Thyroid gland (tissue), 4 donors: ENCODE data around the gene CHGA. TPM values are rescaled to one million over a fixed set of nuclear protein-coding genes. Genes with fewer than 3 reads are reported as not detected.
A peak's percentile ranks its signal among the peaks of the same experiment; 100 is the strongest.

Experiments
- DNase-seq, 2 donors: peaks; one replicate each; pipeline ENCODE4 v3.0.0-alpha.2; 2019
- H3K27ac ChIP-seq, 3 donors: fragments of 200-600 bp; sonication (generic); 1 replicate in 2 of 3; 2 replicates in 1 of 3; pipeline ENCODE4 v1.5.1; 2016 to 2019; ENCODE audit warnings: mild to moderate bottlenecking in 1 of 3, moderate library complexity in 1 of 3
- H3K27me3 ChIP-seq: fragments of 200-600 bp; sonication (generic); one replicate; pipeline ENCODE4 v1.5.1; 2019
- H3K36me3 ChIP-seq, 2 donors: fragments of 200-600 bp; sonication (generic); one replicate each; pipeline ENCODE4 v1.5.1; 2016 to 2019
- H3K4me1 ChIP-seq, 2 donors: fragments of 200-600 bp; sonication (generic); one replicate each; pipeline ENCODE4 v1.5.1; 2017 to 2019
- H3K4me3 ChIP-seq, 3 donors: fragments of 200-600 bp; sonication (generic); replicated peaks in 1 of 3; 1 replicate in 2 of 3; 2 replicates in 1 of 3; pipeline ENCODE4 v1.5.1; 2016; ENCODE audit warnings: mild to moderate bottlenecking in 1 of 3
- H3K9me3 ChIP-seq: fragments of 200-600 bp; sonication (generic); one replicate; pipeline ENCODE4 v1.5.1; 2017
- POLR2A ChIP-seq, 2 donors: fragments of 450-650 bp; IDR thresholded peaks; one replicate each; pipeline ENCODE4 v1.6.1; 2017; ENCODE audit warnings: antibody characterized with exemption in 2 of 2, mild to moderate bottlenecking in 2 of 2, moderate library complexity in 1 of 2
- WGBS, 2 donors: methylation state at CpG; one replicate each; pipeline ENCODE4 v1.1.5; 2017; 5-methylcytosine and 5-hydroxymethylcytosine counted together
- intact Hi-C: fragments of 100-400 bp; cut with DNase I; formaldehyde crosslinking; loops from one replicate; pipeline ENCODE4 v1.15.1; 2023
- total RNA-seq, 4 donors: library from RNA; depleted of rRNA; stranded (reverse); fragments of >200 nt; gene quantifications; one replicate each; pipeline ENCODE4 v1.2.3, GENCODE V29; 2016
- TF ChIP-seq, protein P1 (sequence below), 6 experiments: fragments of 200-600 bp in 3 of 6; fragments of 450-650 bp in 3 of 6; sonication (generic) in 3 of 6; IDR thresholded peaks; one replicate each; pipeline ENCODE4 v1.5.1; 2016 to 2019; ENCODE audit warnings: antibody characterized with exemption in 6 of 6, mild to moderate bottlenecking in 2 of 6, inconsistent platforms in 1 of 6, moderate library complexity in 1 of 6

The CHGA gene
- total RNA-seq, 4 donors from 2014 or later: 0.54 to 9.6 (median 1.5) TPM

GRCh38 chr14:92950773-92951172 lies 27.8 kb downstream of the CHGA start:
- no peak for DNase-seq
- no peak overlapping the region for H3K4me3 ChIP-seq
- whole genome bisulfite sequencing, 2 donors: 72 to 83% methylated on average over 4 to 6 of the region's 6 CpGs
- H3K4me1 ChIP-seq: no peaks in the 10 kb centered on the region
- intact Hi-C loops: loop anchor here (2.0 kb wide), 1 partner anchor 190 kb away; no protein-coding TSS in a partner anchor
- TF ChIP-seq POLR2A (IDR thresholded peaks at IDR 0.05): no peak
- TF ChIP-seq, protein P1, sequence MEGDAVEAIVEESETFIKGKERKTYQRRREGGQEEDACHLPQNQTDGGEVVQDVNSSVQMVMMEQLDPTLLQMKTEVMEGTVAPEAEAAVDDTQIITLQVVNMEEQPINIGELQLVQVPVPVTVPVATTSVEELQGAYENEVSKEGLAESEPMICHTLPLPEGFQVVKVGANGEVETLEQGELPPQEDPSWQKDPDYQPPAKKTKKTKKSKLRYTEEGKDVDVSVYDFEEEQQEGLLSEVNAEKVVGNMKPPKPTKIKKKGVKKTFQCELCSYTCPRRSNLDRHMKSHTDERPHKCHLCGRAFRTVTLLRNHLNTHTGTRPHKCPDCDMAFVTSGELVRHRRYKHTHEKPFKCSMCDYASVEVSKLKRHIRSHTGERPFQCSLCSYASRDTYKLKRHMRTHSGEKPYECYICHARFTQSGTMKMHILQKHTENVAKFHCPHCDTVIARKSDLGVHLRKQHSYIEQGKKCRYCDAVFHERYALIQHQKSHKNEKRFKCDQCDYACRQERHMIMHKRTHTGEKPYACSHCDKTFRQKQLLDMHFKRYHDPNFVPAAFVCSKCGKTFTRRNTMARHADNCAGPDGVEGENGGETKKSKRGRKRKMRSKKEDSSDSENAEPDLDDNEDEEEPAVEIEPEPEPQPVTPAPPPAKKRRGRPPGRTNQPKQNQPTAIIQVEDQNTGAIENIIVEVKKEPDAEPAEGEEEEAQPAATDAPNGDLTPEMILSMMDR (IDR thresholded peaks at IDR 0.05): no peak
- no peaks in the 10 kb centered on the region for H3K9me3 ChIP-seq
- H3K27ac ChIP-seq: no peak overlapping the region
- peaks cover 5 to 8% of the 10 kb centered on the region in 2 donors for H3K36me3 ChIP-seq
- H3K27me3 ChIP-seq: no peaks in the 10 kb centered on the region

- Histone ChIP-seq H3K9me3 (no peaks in the 10 kb centered on the region), H3K27me3 (no peaks in the 10 kb centered on the region), H3K27ac (no peak overlapping the region), H3K36me3 (peaks cover 5 to 8% of the 10 kb centered on the region in 2 donors), H3K4me1 (no peaks in the 10 kb centered on the region), H3K4me3 (no peak overlapping the region)
- WGBS, 2 donors: 97 to 100% methylated on average over 2 to 7 of the region's 7 CpGs
- no peak for DNase-seq
- intact Hi-C loops: loop anchor here (2.0 kb wide), 1 partner anchor 190 kb away; no protein-coding TSS in a partner anchor
- TF ChIP-seq POLR2A (IDR thresholded peaks at IDR 0.05): no peak
- TF ChIP-seq, protein P1 (IDR thresholded peaks at IDR 0.05): no peak
These were observed 28.3 kb downstream of the CHGA start for GRCh38 chr14:92951261-92951660.

GRCh38 chr14:92951912-92952471 lies 29.0 kb downstream of the CHGA start:
- peak; percentile 75 to 77 for DNase-seq
- WGBS, 2 donors: 24 to 26% methylated on average over 14 to 18 of the region's 18 CpGs
- no peaks in the 10 kb centered on the region for H3K4me1 ChIP-seq
- no peaks in the 10 kb centered on the region for H3K27me3 ChIP-seq
- peaks cover 5 to 8% of the 10 kb centered on the region in 2 donors for H3K36me3 ChIP-seq
- no peak overlapping the region for H3K4me3 ChIP-seq
- intact Hi-C loops: loop anchor here (2.0 kb wide), 1 partner anchor 189 kb away; no protein-coding TSS in a partner anchor
- H3K27ac ChIP-seq: no peak overlapping the region
- no peaks in the 10 kb centered on the region for H3K9me3 ChIP-seq
- TF ChIP-seq, protein P1 (IDR thresholded peaks at IDR 0.05): peak; percentile 78 to 95 (median 94)
- peak in 1 of 2 donors; percentile 7 for TF ChIP-seq POLR2A (IDR thresholded peaks at IDR 0.05)

- no peak overlapping the region for H3K4me3 ChIP-seq
- no peaks in the 10 kb centered on the region for H3K9me3 ChIP-seq
- H3K27me3 ChIP-seq: no peaks in the 10 kb centered on the region
- no peak overlapping the region for H3K27ac ChIP-seq
- TF ChIP-seq POLR2A (IDR thresholded peaks at IDR 0.05): no peak
- TF ChIP-seq, protein P1 (IDR thresholded peaks at IDR 0.05): no peak
- 90 to 91% methylated on average over 18 to 30 of the region's 32 CpGs for WGBS, 2 donors
- DNase-seq: no peak
- H3K4me1 ChIP-seq: no peaks in the 10 kb centered on the region
- intact Hi-C loops: no loop called here
- peaks cover 5 to 11% of the 10 kb centered on the region in 2 donors for H3K36me3 ChIP-seq
These were observed 29.7 kb downstream of the CHGA start for GRCh38 chr14:92952481-92953298.

DNA sequence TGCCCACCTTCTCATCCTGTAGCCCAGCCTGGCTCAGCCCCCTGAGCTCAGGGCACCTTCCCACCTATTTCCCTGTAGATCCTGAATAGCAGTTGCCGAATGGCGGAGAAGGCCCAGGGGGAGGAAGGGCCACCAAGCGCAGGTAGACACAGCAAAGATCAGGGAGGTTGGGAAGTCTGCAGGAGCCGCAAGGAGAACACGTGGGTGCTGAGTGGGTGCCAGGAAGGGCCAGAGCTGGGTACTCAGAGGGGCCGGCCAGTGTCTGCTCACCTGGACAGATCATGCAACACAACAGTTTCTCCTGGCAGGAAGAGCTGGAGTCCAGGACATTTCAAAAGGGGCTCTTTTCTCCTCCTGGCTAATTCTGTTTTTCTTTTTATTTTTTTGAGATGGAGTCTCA lies 30.6 kb downstream of the CHGA start:
- intact Hi-C loops: no loop called here
- no peak for TF ChIP-seq POLR2A (IDR thresholded peaks at IDR 0.05)
- TF ChIP-seq, protein P1 (IDR thresholded peaks at IDR 0.05): no peak
- no peak overlapping the region for H3K4me3 ChIP-seq
- H3K4me1 ChIP-seq: no peaks in the 10 kb centered on the region
- no peak overlapping the region for H3K27ac ChIP-seq
- H3K9me3 ChIP-seq: no peaks in the 10 kb centered on the region
- peaks cover 5 to 15% of the 10 kb centered on the region in 2 donors for H3K36me3 ChIP-seq
- no peak for DNase-seq
- no peaks in the 10 kb centered on the region for H3K27me3 ChIP-seq
- WGBS, 2 donors: 90 to 94% methylated on average over 6 of the region's 6 CpGs
